NCI-H2171 (cell line): ENCODE data around the gene EEF2.
"Not testable (repeated sequence)": the region's sequence is repeated elsewhere in the genome, so short reads cannot be mapped to it uniquely, and the experiment has no call there.

ENCODE experiments used
- DNase-seq: peaks from one replicate; lab custom pipeline; 2025; lab: John Stamatoyannopoulos, UW

The EEF2 gene

GRCh38 chr19:3944018-3944721, 41.1 kb downstream of the EEF2 start:
- DNase-seq = no peak

DNA sequence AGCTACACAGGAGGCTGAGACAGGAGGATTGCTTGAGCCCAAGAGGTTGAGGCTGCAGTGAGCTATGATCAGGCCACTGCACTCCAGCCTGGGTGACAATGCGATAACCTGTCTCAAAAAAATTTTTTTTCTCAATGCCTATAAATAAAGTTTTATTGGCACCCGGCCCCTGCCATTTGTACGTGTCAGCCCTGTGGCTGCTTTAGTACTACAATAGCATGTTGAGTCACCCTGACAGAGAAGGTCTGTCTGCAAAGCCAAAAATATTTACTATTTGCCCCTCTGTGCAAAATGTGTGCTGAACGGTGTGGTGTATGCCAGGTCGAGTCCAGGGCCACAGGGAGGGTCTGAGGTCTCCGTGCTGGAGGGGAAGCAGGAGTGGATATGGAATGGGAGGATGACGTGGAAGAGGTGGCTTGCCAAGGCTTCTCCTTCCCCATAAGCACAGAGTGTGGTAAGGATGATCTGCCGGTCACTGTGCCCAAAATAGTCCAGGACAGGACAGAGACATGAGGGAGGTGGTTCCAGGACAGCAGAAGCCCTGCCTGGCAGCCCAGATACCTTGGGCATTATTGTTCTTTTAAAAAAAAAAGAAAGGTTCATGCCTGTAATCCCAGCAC, 42.4 kb downstream of the EEF2 start:
- DNase-seq = no peak

- DNase-seq = not testable (repeated sequence)
These were observed 46.8 kb downstream of the EEF2 start for GRCh38 chr19:3938300-3938950.

- no peak for DNase-seq
These were observed 48.5 kb downstream of the EEF2 start for GRCh38 chr19:3936506-3937442.

DNA sequence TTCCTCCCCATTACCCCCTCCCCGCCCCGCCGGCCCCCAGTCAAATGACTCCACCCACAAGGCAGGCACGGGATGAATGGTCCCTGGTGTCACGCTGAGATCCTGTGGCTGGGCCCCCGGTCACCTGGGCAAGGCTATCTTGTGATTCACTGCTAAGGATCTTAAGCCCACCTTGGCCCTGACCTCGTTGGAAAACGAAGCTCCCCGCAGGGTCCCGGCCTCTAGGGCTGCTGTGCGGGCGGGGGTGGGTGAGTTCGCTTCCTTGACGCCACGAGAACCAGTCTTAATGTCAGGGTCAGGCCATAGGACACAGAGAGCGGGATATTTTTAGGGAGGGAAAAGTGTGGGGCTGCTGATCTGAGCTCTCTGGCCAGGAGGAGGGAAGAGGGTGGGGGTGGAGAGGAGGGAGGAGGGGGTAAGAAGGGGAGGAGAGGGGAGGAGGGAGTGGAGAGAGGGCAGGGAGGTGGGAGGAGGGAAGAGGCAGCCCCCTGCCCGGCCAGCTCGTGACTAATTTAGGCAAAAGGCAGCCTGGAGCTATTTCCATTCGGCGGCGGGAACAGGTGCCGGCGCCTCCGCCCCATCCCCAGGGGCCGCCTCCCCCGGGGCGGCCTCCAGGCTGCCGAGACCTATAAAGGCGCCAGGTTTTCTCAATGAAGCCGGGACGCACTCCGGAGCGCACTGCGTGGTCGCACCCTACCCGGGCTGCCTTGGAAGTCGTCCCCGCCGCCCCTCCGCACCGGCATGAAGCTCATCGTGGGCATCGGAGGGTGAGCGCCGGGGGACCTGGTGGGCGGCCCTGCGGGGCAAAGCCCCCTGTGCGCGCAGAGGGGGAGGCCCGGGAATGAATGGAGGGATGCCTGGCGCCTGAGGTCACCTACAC, 52.1 kb downstream of the EEF2 start, which contains the start of gene NMRK2:
TSS of gene NMRK2 (plus strand) at position 139 of the 880 bp plus-strand sequence. CDS start at position 742, 603 bp downstream.
- DNase-seq = peak; percentile 20

- no peak for DNase-seq
These were observed 54.2 kb downstream of the EEF2 start for GRCh38 chr19:3931041-3931440.
